ENCODE data around the gene HES5. TPM values are rescaled to one million over a fixed set of nuclear protein-coding genes. Genes with fewer than 3 reads are reported as not detected.
"Not testable (repeated sequence)": the region's sequence is repeated elsewhere in the genome, so short reads cannot be mapped to it uniquely, and the experiment has no call there.

Gene HES5
- not detected in 2 replicates for total RNA-seq (2014; rRNA removed; shearing (Covaris generic))
- total RNA-seq (2022): not detected in 2 replicates
- not detected for Bru-seq, nascent RNA
- BruChase-seq, experiment 1, labeled RNA remaining after a 6-hour chase: not detected
- BruChase-seq, experiment 2, labeled RNA remaining after a 2-hour chase: not detected
- long read RNA-seq: 0 reads

GRCh38 chr1:2529784-2530512 lies at the start of gene HES5:
HES5 (minus strand) TSS chr1:2530263; CDS start chr1:2530164, 99 bp downstream.
- peaks cover 10% of the 10 kb centered on the region for H3K4me1 ChIP-seq (ENCODE audit: insufficient read depth, low read length, poor library complexity, severe bottlenecking)

GRCh38 chr1:2578758-2579118 lies 48.7 kb upstream of the HES5 start:
- Histone ChIP-seq H3K4me3 (ENCODE audit: low read depth, low read length, poor library complexity, severe bottlenecking) (no peak overlapping the region), H3K27ac (ENCODE audit: low read depth, low read length, poor library complexity, severe bottlenecking) (no peak overlapping the region), H3K79me2 (ENCODE audit: insufficient read depth, low read depth, low read length) (no peaks in the 10 kb centered on the region), H3K9me2 (ENCODE audit: insufficient read depth, low read length) (no peaks in the 10 kb centered on the region), H3K9me3 (ENCODE audit: low read length) (no peaks in the 10 kb centered on the region), H3K36me3 (ENCODE audit: insufficient read depth, low read length) (no peaks in the 10 kb centered on the region), H4K20me1 (ENCODE audit: insufficient read depth, low read length) (no peaks in the 10 kb centered on the region), H3K4me2 (ENCODE audit: low read length) (peak overlapping the region; percentile 77), H3K4me1 (ENCODE audit: insufficient read depth, low read length, poor library complexity, severe bottlenecking) (peaks cover 61% of the 10 kb centered on the region), H2AFZ (ENCODE audit: low read length) (no peak overlapping the region; the same call in 1 of the 2 replicates)
- DNase-seq (ENCODE audit: low spot score): no peak
- intact Hi-C loops (cut with micrococcal nuclease; ENCODE audit: unreplicated experiment): no loop called here
- BruUV-seq (replicated peaks): no TSS peak
- TF ChIP-seq CTCF (conservative IDR thresholded peaks at IDR 0.05; ENCODE audit: low read length): no peak
- TF ChIP-seq EZH2phosphoT487 (IDR thresholded peaks at IDR 0.05; ENCODE audit: borderline replicate concordance, low read depth, low read length): no peak
- ChIA-PET POLR2A (no interaction called here), CTCF (ENCODE audit: unreplicated experiment) (no interaction called here)

More at GRCh38 chr1:2529784-2530512, at the start of gene HES5:
- BruUV-seq (replicated peaks): no TSS peak
- H3K36me3 ChIP-seq (ENCODE audit: insufficient read depth, low read length): no peaks in the 10 kb centered on the region
- ChIA-PET POLR2A (no interaction called here), CTCF (ENCODE audit: unreplicated experiment) (no interaction called here)
- intact Hi-C loops (cut with micrococcal nuclease; ENCODE audit: unreplicated experiment): no loop called here
- H3K79me2 ChIP-seq (ENCODE audit: insufficient read depth, low read depth, low read length): peaks cover 11% of the 10 kb centered on the region
- H4K20me1 ChIP-seq (ENCODE audit: insufficient read depth, low read length): peaks cover 8% of the 10 kb centered on the region
- H2AFZ ChIP-seq (ENCODE audit: low read length): no peak within 1 kb of the TSS
- no peak for TF ChIP-seq CTCF (conservative IDR thresholded peaks at IDR 0.05; ENCODE audit: low read length)
- H3K27ac ChIP-seq (ENCODE audit: low read depth, low read length, poor library complexity, severe bottlenecking): no peak within 1 kb of the TSS
- no peak within 1 kb of the TSS for H3K4me2 ChIP-seq (ENCODE audit: low read length)
- no peak for DNase-seq (ENCODE audit: low spot score)
- no peaks in the 10 kb centered on the region for H3K9me2 ChIP-seq (ENCODE audit: insufficient read depth, low read length)
- H3K4me3 ChIP-seq (ENCODE audit: low read depth, low read length, poor library complexity, severe bottlenecking): no peak within 1 kb of the TSS
- no peaks in the 10 kb centered on the region for H3K9me3 ChIP-seq (ENCODE audit: low read length)

- Histone ChIP-seq H3K4me3 (ENCODE audit: low read depth, low read length, poor library complexity, severe bottlenecking) (peak overlapping the region; percentile 60), H2AFZ (ENCODE audit: low read length) (peak overlapping the region; percentile 26; the same call in 1 of the 2 replicates), H3K4me2 (ENCODE audit: low read length) (peak overlapping the region; percentile 77), H3K4me1 (ENCODE audit: insufficient read depth, low read length, poor library complexity, severe bottlenecking) (peaks cover 54% of the 10 kb centered on the region), H3K27ac (ENCODE audit: low read depth, low read length, poor library complexity, severe bottlenecking) (peak overlapping the region; percentile 46)
- H4K20me1 ChIP-seq (ENCODE audit: insufficient read depth, low read length); H3K9me3 ChIP-seq (ENCODE audit: low read length); CTCF ChIA-PET (ENCODE audit: unreplicated experiment); BruUV-seq (replicated peaks); POLR2A ChIA-PET; H3K9me2 ChIP-seq (ENCODE audit: insufficient read depth, low read length); H3K79me2 ChIP-seq (ENCODE audit: insufficient read depth, low read depth, low read length); H3K36me3 ChIP-seq (ENCODE audit: insufficient read depth, low read length); intact Hi-C loops (cut with micrococcal nuclease; ENCODE audit: unreplicated experiment): not testable (repeated sequence)
- DNase-seq (ENCODE audit: low spot score): peak; percentile 27
Measured at GRCh38 chr1:2577565-2578075, 47.6 kb upstream of the HES5 start.
